ENCODE results near the gene FGR.

FGR gene

DNA sequence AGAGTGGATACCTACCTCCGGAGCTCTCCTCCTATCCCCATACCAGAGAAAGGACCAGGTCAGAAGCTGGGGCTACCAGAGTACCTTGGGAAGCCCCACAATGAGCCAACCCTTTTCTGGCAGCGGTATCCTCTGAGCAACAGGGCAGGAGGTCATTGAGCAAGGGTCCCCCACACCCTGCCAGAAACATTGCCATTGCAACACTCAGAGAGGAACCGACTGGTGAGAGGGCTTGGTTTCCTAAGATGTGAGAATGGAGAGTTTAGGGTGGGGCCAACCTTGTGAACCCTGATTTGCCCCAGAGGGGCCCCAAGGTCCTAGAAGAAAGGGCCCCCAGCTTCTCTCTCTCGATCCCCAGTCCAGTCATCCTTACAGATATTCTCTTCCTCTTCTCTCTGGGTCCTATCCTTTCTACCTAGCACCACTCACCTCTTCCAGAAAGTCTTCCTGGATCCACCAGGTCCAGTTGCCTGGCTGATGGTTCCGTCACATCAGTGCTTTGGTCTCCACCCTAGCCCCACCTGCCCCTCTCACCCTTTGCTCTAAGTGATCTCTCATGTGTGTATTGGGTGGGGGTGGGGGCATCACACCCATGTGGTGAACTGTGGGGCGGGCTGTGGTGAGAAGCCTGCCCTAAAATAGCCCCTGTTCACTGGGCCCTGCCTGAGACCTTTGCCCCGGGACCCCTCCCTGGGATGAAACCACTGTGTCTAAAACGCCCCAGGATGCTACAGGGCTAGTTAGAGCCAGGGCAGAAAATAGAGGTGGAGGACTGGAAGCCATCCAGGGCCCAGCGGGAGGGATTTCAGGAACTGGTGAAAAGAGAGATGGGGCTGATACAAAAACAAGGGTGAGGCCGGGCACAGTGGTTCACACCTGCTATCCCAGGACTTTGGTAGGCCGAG is 8.7 kb downstream of the FGR start:
- Histone ChIP-seq H3K4me2 (ENCODE audit: low read length) (peak overlapping the region; percentile 66), H3K79me2 (ENCODE audit: control insufficient read depth, low read length) (no peaks in the 10 kb centered on the region), H3K9me2 (replicated peaks; ENCODE audit: control insufficient read depth, low read length) (no peaks in the 10 kb centered on the region), H3K27me3 (ENCODE audit: control insufficient read depth, low read length) (no peaks in the 10 kb centered on the region), H4K20me1 (ENCODE audit: control insufficient read depth, insufficient read depth, low read depth, low read length) (no peaks in the 10 kb centered on the region), H3K4me1 (ENCODE audit: control insufficient read depth, low read length) (peaks cover 90% of the 10 kb centered on the region), H3F3A (ENCODE audit: control insufficient read depth, insufficient read depth) (peaks cover 20% of the 10 kb centered on the region), H3K9me3 (ENCODE audit: control insufficient read depth, insufficient read depth, low read length) (no peaks in the 10 kb centered on the region), H3K36me3 (ENCODE audit: control insufficient read depth, low read length) (0 out of 2 replicates have a peak, but pooled peaks cover 3% of the 10 kb centered on the region), H3K4me3 (ENCODE audit: low read length) (peak overlapping the region; percentile 64), H3K27ac (ENCODE audit: low read depth, low read length) (peak overlapping the region; percentile 73)
- TF ChIP-seq, protein P1, sequence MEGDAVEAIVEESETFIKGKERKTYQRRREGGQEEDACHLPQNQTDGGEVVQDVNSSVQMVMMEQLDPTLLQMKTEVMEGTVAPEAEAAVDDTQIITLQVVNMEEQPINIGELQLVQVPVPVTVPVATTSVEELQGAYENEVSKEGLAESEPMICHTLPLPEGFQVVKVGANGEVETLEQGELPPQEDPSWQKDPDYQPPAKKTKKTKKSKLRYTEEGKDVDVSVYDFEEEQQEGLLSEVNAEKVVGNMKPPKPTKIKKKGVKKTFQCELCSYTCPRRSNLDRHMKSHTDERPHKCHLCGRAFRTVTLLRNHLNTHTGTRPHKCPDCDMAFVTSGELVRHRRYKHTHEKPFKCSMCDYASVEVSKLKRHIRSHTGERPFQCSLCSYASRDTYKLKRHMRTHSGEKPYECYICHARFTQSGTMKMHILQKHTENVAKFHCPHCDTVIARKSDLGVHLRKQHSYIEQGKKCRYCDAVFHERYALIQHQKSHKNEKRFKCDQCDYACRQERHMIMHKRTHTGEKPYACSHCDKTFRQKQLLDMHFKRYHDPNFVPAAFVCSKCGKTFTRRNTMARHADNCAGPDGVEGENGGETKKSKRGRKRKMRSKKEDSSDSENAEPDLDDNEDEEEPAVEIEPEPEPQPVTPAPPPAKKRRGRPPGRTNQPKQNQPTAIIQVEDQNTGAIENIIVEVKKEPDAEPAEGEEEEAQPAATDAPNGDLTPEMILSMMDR (IDR thresholded peaks at IDR 0.05; ENCODE audit: low read depth, low read length, poor library complexity, severe bottlenecking) = no peak
- TF ChIP-seq EZH2phosphoT487 (IDR thresholded peaks at IDR 0.05; ENCODE audit: borderline replicate concordance, low read length) = no peak

DNA sequence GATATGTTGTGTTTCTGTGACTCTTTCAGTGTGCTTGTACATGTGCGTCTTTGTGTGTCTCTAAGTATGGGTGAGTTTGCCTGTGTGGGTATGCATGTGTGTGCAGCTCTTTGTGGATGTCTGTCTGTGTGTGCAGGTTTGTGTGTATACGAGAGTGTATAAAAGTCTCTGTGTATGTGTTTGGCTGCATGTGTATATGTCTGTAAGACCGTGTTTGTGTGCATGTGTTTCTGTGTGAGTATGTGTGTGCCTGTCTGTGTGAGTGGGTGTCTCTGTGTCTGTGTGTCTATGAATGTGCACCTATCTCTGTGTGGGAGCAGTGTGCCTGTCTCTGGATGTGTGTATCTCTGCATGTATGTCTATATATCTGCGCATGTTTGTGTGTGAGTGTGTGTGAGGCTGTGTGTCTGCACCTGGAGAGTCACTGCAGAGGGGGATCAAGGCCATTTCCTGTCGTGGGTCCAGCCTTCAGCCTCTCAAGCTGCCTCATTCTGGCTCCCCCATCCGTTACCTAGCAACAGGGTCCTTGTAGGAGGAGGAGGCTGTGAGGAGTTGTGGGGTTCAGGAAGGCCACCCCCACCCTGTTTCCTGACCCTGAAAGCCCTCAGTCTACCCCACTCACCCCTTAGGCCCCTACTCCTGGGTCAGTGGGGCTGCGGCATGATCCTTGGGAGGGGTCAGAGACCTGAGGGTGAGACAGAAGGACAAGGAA is 10.4 kb downstream of the FGR start:
- Histone ChIP-seq H3K9me2 (replicated peaks; ENCODE audit: control insufficient read depth, low read length) (no peaks in the 10 kb centered on the region), H4K20me1 (ENCODE audit: control insufficient read depth, insufficient read depth, low read depth, low read length) (no peaks in the 10 kb centered on the region), H3K4me2 (ENCODE audit: low read length) (peak overlapping the region; percentile 66), H3K27me3 (ENCODE audit: control insufficient read depth, low read length) (no peaks in the 10 kb centered on the region), H3K36me3 (ENCODE audit: control insufficient read depth, low read length) (0 out of 2 replicates have a peak, but pooled peaks cover 3% of the 10 kb centered on the region), H3K4me1 (ENCODE audit: control insufficient read depth, low read length) (peaks cover 84% of the 10 kb centered on the region), H3K27ac (ENCODE audit: low read depth, low read length) (peak overlapping the region; percentile 73), H3K9me3 (ENCODE audit: control insufficient read depth, insufficient read depth, low read length) (no peaks in the 10 kb centered on the region), H3K79me2 (ENCODE audit: control insufficient read depth, low read length) (no peaks in the 10 kb centered on the region), H3K4me3 (ENCODE audit: low read length) (peak overlapping the region; percentile 64), H3F3A (ENCODE audit: control insufficient read depth, insufficient read depth) (peaks cover 7% of the 10 kb centered on the region)
- TF ChIP-seq, protein P1 (IDR thresholded peaks at IDR 0.05; ENCODE audit: low read depth, low read length, poor library complexity, severe bottlenecking) = no peak
- TF ChIP-seq EZH2phosphoT487 (IDR thresholded peaks at IDR 0.05; ENCODE audit: borderline replicate concordance, low read length) = no peak

DNA sequence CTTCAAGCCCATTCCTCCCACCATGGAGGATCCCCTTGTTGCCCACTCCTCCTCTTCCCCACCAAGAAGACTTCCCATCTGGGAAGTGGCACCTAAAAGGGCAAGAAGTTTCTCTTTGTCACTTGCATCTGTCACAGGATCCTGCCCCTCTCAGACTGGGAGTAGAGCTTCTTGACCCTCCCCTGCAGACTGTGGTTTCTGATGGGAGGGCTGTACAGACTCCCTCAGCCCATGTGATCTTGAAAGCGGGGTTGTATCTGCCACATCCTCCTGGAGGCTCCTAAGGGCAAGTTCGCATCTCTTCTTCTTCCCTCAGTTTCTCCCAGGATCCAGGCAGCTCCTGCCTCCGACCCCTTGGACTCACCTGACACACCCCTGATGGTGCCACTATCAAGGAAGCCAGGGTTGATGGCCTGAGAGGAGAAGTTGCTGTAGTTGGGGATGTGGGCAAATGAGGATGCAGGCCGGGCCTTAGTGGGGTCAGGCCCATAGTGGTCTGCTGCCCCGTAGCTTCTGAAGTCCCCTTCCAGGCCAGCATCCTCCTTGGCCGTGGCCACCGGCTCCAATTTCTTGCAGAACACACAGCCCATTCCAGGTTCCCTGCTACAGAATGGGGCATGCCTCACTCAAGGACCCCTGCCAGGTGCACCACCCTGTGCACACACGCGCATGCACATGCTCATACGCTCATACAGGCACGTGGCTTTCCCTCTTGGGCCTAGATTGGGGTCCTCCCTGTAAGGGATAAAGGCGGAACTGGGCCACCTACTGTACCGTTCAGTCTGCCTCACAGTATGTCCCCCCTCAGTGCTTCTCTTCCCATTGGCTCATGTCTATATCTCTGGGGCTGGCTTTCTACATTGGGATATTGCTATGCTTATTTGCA is 11.4 kb downstream of the FGR start:
- H3K36me3 ChIP-seq (ENCODE audit: control insufficient read depth, low read length) = 0 out of 2 replicates have a peak, but pooled peaks cover 3% of the 10 kb centered on the region
- peak overlapping the region; percentile 73 for H3K27ac ChIP-seq (ENCODE audit: low read depth, low read length)
- no peaks in the 10 kb centered on the region for H3K9me2 ChIP-seq (replicated peaks; ENCODE audit: control insufficient read depth, low read length)
- TF ChIP-seq EZH2phosphoT487 (IDR thresholded peaks at IDR 0.05; ENCODE audit: borderline replicate concordance, low read length) = no peak
- TF ChIP-seq, protein P1 (IDR thresholded peaks at IDR 0.05; ENCODE audit: low read depth, low read length, poor library complexity, severe bottlenecking) = no peak
- no peaks in the 10 kb centered on the region for H3K27me3 ChIP-seq (ENCODE audit: control insufficient read depth, low read length)
- H3F3A ChIP-seq (ENCODE audit: control insufficient read depth, insufficient read depth) = no peaks in the 10 kb centered on the region; the same call in 1 of the 2 replicates
- peaks cover 76% of the 10 kb centered on the region for H3K4me1 ChIP-seq (ENCODE audit: control insufficient read depth, low read length)
- no peaks in the 10 kb centered on the region for H4K20me1 ChIP-seq (ENCODE audit: control insufficient read depth, insufficient read depth, low read depth, low read length)
- H3K4me2 ChIP-seq (ENCODE audit: low read length) = peak overlapping the region; percentile 66
- H3K4me3 ChIP-seq (ENCODE audit: low read length) = peak overlapping the region; percentile 64
- H3K9me3 ChIP-seq (ENCODE audit: control insufficient read depth, insufficient read depth, low read length) = no peaks in the 10 kb centered on the region
- H3K79me2 ChIP-seq (ENCODE audit: control insufficient read depth, low read length) = no peaks in the 10 kb centered on the region

Measured in DOHH2 (cell line).